ENCODE data around the gene LIN52. TPM values are rescaled to one million over a fixed set of nuclear protein-coding genes. Genes with fewer than 3 reads are reported as not detected.

Gene LIN52
- total RNA-seq, 2 experiments from 2014 or later, result 12.0 to 15.0 TPM

DNA sequence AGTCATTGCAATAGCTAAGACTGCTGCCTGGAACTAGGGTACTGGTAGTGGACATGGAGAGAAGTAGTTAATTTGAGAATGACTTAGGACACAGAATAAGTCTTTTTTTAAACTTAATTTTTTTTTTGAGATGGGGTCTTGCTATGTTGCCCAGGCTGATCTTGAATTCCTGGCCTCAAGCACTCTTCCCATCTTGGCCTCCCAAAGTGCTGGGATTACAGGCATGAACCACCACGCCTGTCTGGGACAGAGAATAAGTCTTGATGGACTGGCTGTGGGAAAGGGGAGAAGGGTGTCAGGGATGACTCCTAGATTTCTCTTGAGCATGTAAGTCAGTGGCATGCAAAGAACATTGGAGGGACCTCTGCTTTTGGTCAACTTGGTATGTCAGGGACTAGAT lies 42.9 kb downstream of the LIN52 start:
- Mint-ChIP-seq H3K4me3 (no peak overlapping the region), H3K27me3 (no peaks in the 10 kb centered on the region), H3K4me1 (no peaks in the 10 kb centered on the region), H3K9me3 (no peaks in the 10 kb centered on the region), H3K36me3 (peaks cover 22% of the 10 kb centered on the region), H3K27ac (no peak overlapping the region)
- POLR2A ChIA-PET, result no interaction called here
- ATAC-seq (ENCODE audit: low read depth) (no peak), DNase-seq (no peak)

DNA sequence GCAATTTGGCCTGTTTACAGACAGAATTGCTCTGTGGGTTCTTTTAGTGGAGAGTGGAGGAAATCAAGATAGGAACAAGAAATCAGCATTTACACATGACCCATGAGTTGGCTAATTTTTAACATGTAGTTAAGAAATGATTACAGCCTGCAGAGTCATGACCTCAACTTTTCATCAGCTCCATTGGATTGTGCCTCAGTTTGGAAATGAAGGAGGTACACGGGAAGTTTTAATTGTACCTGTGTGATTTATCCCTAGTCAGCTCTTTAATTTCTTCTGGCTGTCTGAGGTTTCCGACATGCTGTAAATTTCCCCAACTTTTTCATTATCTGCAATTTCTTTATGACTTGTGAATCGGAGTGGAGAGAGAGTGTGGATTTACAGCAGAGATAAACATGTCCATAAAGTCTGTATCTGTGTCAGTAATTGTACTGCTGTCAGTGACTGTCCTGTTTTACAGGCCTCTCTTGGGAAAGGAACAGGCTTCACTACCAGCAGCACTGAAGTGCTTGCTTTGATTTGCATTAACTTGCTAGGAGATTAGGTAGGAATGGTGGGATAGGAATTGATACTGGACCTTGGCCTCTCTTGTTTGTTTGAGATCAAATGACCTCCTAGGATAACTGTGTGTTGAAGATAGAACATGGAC lies 49.2 kb downstream of the LIN52 start:
- H3K36me3 Mint-ChIP-seq, result peaks cover 4% of the 10 kb centered on the region
- ATAC-seq (ENCODE audit: low read depth), result no peak
- no peaks in the 10 kb centered on the region for H3K27me3 Mint-ChIP-seq
- H3K9me3 Mint-ChIP-seq, result no peaks in the 10 kb centered on the region
- POLR2A ChIA-PET, result no interaction called here
- DNase-seq, result no peak
- H3K4me1 Mint-ChIP-seq, result peaks cover 18% of the 10 kb centered on the region
- H3K4me3 Mint-ChIP-seq, result peak overlapping the region; percentile 1
- H3K27ac Mint-ChIP-seq, result no peak overlapping the region

DNA sequence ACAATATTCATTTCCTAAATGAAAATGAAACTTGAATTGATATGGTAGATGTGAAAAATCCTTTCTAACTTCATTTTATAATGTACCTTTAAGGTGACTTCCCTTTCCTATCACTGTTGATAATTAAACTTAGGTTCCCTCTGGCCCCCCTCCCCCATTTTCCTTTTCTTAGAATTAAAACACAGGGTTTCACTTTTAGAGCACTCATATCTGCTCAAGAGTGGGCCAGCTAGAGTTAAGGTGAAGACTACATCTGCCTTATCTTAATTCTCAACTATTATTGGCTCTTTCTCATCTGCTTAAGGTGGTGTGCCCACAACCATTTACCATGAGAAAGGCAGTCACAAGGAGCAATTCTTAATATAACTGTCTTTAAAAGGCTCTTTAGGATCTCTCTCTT lies 49.7 kb downstream of the LIN52 start:
- no peak for ATAC-seq (ENCODE audit: low read depth)
- Mint-ChIP-seq H3K4me1 (peaks cover 21% of the 10 kb centered on the region), H3K9me3 (no peaks in the 10 kb centered on the region), H3K27ac (peak overlapping the region; percentile 4), H3K27me3 (no peaks in the 10 kb centered on the region), H3K36me3 (peaks cover 2% of the 10 kb centered on the region), H3K4me3 (peak overlapping the region; percentile 1)
- POLR2A ChIA-PET, result no interaction called here
- DNase-seq, result no peak

DNA sequence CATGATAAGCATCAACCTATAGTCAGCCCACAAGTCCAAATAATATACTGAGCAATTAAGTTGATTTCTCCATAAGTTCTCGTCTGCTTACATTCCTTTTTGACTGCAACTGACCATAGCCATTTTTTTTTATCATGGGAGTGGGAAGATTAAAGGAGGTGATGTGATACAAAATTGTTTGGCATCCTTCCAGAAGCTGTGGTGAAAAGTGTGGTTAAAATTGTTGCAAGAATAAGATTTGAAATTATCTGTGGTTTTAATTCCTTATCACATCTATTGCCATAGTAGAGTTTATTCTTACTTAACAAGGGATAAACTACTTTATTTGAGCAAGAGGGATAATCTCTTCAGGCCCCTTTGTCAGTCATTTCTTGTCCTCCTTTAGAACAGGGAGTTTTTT lies 50.7 kb downstream of the LIN52 start:
- H3K36me3 Mint-ChIP-seq, result no peaks in the 10 kb centered on the region
- no peaks in the 10 kb centered on the region for H3K27me3 Mint-ChIP-seq
- no peak for ATAC-seq (ENCODE audit: low read depth)
- no peak for DNase-seq
- no peak overlapping the region for H3K4me3 Mint-ChIP-seq
- H3K27ac Mint-ChIP-seq, result no peak overlapping the region
- no peaks in the 10 kb centered on the region for H3K9me3 Mint-ChIP-seq
- POLR2A ChIA-PET, result no interaction called here
- H3K4me1 Mint-ChIP-seq, result peaks cover 21% of the 10 kb centered on the region

DNA sequence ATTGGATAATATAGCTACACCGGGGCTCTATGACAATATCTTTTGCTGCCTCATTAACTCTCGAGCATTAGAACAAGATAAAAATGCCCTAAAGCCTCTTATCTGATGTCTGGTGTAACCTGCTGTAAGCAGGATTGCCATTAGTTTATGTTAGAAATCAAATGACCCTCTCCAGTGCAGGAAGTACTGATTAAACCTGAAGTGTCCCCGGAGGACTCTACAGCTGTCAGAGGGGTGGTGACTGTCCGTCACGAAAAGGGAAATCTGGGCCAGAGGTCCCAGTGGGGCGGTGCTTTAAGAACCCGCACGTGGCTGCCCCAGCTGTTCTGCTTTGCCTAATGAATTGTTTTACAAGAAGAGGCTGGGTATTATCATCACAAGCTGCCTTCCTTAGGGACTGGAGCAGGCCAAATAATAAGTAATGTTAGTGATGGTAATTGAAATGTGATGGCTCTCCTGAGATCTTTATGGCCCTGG lies 55.7 kb downstream of the LIN52 start:
- Mint-ChIP-seq H3K4me3 (no peak overlapping the region), H3K4me1 (peaks cover 9% of the 10 kb centered on the region), H3K27me3 (no peaks in the 10 kb centered on the region), H3K36me3 (peaks cover 13% of the 10 kb centered on the region), H3K27ac (no peak overlapping the region), H3K9me3 (no peaks in the 10 kb centered on the region)
- no peak for DNase-seq
- no peak for ATAC-seq (ENCODE audit: low read depth)
- POLR2A ChIA-PET, result no interaction called here

DNA sequence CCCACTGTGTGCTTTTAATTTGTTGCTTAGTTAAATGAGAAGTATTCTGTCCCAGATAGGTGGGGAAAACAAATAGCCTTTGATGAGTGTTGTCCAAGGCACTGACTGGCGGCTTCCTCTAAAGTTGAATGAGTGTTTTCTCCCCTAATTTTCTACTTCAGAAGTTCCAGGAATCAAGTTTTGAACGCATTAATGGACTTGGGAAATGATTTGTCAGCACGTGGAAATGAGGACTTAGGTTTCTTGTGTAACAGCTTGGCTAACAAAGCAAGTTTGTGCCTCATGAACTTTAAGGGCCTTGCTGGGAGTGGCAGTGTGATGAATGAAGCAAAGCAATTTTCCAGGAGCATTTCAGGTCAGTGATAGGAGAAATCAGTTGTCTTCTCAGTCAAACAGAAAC lies 56.9 kb downstream of the LIN52 start:
- H3K27ac Mint-ChIP-seq, result no peak overlapping the region
- H3K4me1 Mint-ChIP-seq, result peaks cover 6% of the 10 kb centered on the region
- ATAC-seq (ENCODE audit: low read depth) (no peak), DNase-seq (no peak)
- no peak overlapping the region for H3K4me3 Mint-ChIP-seq
- POLR2A ChIA-PET, result no interaction called here
- H3K27me3 Mint-ChIP-seq, result no peaks in the 10 kb centered on the region
- no peaks in the 10 kb centered on the region for H3K9me3 Mint-ChIP-seq
- peaks cover 18% of the 10 kb centered on the region for H3K36me3 Mint-ChIP-seq

DNA sequence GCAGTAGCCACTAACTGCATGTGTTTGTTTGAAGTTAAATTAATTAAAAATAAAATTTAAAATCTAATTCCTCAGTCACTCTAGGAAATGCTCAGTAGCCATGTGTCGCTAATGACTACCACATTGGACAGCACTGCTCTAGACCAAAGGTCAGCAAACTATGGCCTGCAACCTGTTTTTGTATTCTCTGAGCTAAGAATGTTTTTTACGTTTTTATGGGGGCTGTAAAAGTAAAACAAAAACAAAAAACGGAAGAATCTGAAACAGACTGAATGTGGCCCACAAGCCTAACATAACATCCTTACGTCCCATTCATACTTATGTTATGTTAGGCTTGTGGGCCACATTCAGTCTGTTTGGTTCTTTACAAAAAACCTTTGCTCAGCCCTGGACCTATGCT lies 57.8 kb downstream of the LIN52 start:
- POLR2A ChIA-PET, result no interaction called here
- DNase-seq (no peak), ATAC-seq (ENCODE audit: low read depth) (no peak)
- Mint-ChIP-seq H3K36me3 (peaks cover 18% of the 10 kb centered on the region), H3K27me3 (no peaks in the 10 kb centered on the region), H3K27ac (no peak overlapping the region), H3K4me1 (peaks cover 6% of the 10 kb centered on the region), H3K9me3 (no peaks in the 10 kb centered on the region), H3K4me3 (no peak overlapping the region)

DNA sequence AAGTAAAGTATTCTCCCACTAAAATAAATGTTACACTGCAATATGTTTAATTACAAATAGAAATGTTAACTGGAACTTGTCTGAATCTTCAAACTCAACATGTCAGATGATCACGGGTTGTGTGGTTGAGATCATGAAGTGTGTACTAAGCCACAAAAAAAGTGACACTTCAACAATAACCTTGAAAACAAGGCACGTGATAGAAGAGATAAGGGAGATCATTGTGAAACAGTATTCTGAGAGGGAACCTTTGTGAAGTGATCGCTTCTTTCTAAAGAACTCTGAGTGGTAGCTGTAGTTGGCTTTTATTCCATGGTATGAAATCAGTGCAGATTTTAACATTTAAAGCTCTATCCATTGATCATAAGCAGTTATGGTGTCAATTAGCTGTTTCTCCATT lies 60.0 kb downstream of the LIN52 start:
- Mint-ChIP-seq H3K4me3 (no peak overlapping the region), H3K4me1 (peaks cover 3% of the 10 kb centered on the region), H3K36me3 (peaks cover 18% of the 10 kb centered on the region), H3K9me3 (no peaks in the 10 kb centered on the region), H3K27ac (no peak overlapping the region), H3K27me3 (no peaks in the 10 kb centered on the region)
- DNase-seq (no peak), ATAC-seq (ENCODE audit: low read depth) (no peak)
- POLR2A ChIA-PET, result no interaction called here

DNA sequence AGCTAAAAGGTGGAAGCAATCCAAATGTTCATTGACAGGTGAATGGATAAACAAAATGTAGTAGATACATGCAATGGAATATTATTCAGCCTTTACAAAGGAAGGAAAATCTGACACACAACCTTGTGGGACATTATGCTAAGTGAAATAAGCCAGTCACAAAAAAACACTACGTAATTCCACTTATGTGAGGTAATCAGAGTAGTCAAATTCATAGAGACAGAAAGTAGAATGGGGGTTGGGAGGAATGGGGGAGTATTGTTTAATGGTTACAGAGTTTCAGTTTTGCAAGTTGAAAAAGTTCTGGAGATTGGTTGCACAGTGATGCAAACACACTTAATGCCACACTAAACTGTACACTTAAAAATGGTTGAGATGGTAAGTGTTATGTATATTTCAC lies 62.8 kb downstream of the LIN52 start:
- no peak overlapping the region for H3K4me3 Mint-ChIP-seq
- H3K4me1 Mint-ChIP-seq, result peaks cover 3% of the 10 kb centered on the region
- H3K27me3 Mint-ChIP-seq, result no peaks in the 10 kb centered on the region
- DNase-seq (no peak), ATAC-seq (ENCODE audit: low read depth) (no peak)
- no peak overlapping the region for H3K27ac Mint-ChIP-seq
- peaks cover 14% of the 10 kb centered on the region for H3K36me3 Mint-ChIP-seq
- no peaks in the 10 kb centered on the region for H3K9me3 Mint-ChIP-seq
- POLR2A ChIA-PET, result no interaction called here

DNA sequence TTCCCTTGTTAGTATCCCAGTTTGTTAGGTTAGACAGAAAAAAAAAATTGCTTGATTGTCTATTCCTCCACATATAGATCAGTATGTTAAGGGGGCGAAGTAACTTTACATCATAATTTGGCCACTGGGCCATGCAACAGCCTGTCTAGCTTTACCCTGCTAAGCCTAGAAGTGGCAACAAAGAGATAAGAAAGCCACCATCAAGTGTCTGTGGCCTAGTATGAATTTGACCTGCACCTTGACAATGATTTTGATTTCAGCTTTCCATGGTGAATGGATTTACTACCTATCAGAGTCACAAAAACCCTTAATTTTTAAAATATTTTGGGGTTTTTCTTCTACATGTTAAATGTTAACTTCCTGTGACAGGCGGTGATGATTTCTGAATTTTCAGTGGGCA lies 63.9 kb downstream of the LIN52 start:
- POLR2A ChIA-PET, result no interaction called here
- H3K9me3 Mint-ChIP-seq, result no peaks in the 10 kb centered on the region
- H3K4me3 Mint-ChIP-seq, result no peak overlapping the region
- no peak overlapping the region for H3K27ac Mint-ChIP-seq
- ATAC-seq (ENCODE audit: low read depth) (no peak), DNase-seq (no peak)
- H3K4me1 Mint-ChIP-seq, result peaks cover 3% of the 10 kb centered on the region
- peaks cover 13% of the 10 kb centered on the region for H3K36me3 Mint-ChIP-seq
- H3K27me3 Mint-ChIP-seq, result no peaks in the 10 kb centered on the region

DNA sequence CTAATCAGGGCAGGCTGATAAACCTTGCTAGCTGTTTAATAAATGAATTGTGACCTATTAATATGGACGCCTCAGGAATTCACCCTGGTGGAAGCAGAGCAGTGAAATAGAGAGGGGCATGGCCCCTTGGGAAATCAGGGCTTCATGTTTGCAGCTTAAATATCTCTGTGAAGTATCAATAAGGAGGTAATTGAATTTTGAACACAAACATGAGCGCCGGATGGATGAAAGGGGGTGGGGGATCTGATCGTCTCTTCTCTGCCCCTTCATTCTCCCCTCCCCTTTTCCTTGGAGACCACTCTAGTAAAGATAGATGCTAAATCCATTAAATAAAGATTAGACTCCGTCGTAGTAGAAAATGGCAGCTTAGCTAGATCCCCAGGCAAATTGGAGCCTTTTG lies 70.5 kb downstream of the LIN52 start:
- POLR2A ChIA-PET, result no interaction called here
- no peaks in the 10 kb centered on the region for H3K9me3 Mint-ChIP-seq
- no peak for ATAC-seq (ENCODE audit: low read depth)
- no peaks in the 10 kb centered on the region for H3K27me3 Mint-ChIP-seq
- no peak for DNase-seq
- H3K36me3 Mint-ChIP-seq, result peaks cover 3% of the 10 kb centered on the region
- no peak overlapping the region for H3K27ac Mint-ChIP-seq
- H3K4me3 Mint-ChIP-seq, result no peak overlapping the region
- no peaks in the 10 kb centered on the region for H3K4me1 Mint-ChIP-seq

DNA sequence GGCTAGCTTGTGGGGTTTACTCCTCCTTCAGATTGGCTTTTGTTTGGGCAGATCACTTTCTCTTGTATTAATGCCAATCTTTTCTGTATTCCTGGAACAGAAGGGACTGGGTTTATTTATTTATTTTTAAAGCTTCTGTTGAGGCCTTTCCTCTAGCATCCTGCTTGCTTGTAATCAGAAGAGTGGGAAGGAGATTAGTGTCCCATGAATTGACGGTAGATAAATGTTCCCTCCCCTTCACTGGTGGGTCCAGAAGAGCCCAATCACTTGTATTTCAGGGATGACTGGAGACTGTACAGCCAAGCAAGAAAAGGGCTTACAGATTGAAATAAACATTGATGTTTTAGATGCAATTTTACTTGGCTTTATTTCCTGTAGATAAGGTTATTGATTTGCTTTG lies 71.0 kb downstream of the LIN52 start:
- ATAC-seq (ENCODE audit: low read depth), result no peak
- Mint-ChIP-seq H3K27me3 (no peaks in the 10 kb centered on the region), H3K4me1 (no peaks in the 10 kb centered on the region), H3K4me3 (no peak overlapping the region), H3K9me3 (no peaks in the 10 kb centered on the region), H3K27ac (no peak overlapping the region), H3K36me3 (peaks cover 3% of the 10 kb centered on the region)
- POLR2A ChIA-PET, result no interaction called here
- DNase-seq, result no peak

DNA sequence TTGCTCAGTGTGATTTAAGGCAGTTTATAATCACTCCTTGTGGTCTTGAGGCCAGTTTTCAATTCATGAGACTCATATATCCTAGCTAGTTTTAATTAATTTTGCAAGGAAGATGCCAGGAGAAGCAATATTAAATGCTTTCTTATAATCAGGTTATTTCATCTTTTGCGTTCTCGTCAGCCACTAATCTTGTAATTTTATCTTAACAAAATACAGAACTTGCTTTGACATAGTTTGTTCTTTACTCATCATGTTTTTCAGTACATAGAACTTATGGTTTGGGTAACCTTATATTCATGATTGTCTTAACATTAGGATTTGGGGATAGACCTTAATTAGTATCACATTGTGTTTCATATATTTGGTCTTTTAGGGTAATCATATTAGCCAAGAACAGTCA lies 76.0 kb downstream of the LIN52 start:
- ATAC-seq (ENCODE audit: low read depth) (no peak), DNase-seq (no peak)
- POLR2A ChIA-PET, result no interaction called here
- Mint-ChIP-seq H3K4me1 (no peaks in the 10 kb centered on the region), H3K4me3 (no peak overlapping the region), H3K27ac (no peak overlapping the region), H3K9me3 (no peaks in the 10 kb centered on the region), H3K27me3 (no peaks in the 10 kb centered on the region), H3K36me3 (peaks cover 4% of the 10 kb centered on the region)

DNA sequence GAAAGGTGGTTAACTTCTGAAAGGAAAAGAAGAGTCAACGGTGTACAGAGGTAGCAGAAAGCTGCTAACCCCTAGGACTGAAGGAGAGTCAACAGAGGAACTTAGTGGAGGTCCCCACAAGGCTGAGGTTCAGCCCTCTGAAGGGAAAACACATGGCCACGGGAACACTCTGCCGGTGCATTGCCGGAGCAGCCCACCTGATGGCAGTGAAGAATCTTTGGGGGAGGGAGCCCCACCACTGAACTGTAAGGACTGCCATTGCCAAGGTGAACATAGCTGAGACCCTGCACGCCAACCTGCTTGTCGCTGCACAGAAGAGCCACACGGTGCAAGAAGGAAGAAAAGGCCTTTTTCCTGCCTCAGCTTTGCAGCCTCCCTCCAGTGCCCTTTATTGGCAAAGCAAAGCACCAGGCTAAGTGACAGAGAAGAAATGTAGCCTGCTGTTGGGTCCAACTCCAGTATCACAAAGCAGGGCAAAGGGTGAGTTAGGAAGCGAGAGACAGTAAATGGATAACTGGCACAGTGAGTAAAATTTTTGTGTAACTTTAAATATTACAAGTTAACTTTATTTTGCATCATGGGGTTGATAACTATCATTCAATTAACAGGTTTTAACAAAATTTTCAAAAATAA lies 76.9 kb downstream of the LIN52 start:
- no peak overlapping the region for H3K27ac Mint-ChIP-seq
- no peaks in the 10 kb centered on the region for H3K9me3 Mint-ChIP-seq
- no peak for DNase-seq
- H3K4me1 Mint-ChIP-seq, result no peaks in the 10 kb centered on the region
- H3K4me3 Mint-ChIP-seq, result no peak overlapping the region
- POLR2A ChIA-PET, result no interaction called here
- ATAC-seq (ENCODE audit: low read depth), result no peak
- H3K27me3 Mint-ChIP-seq, result no peaks in the 10 kb centered on the region
- H3K36me3 Mint-ChIP-seq, result peaks cover 4% of the 10 kb centered on the region
